K562 (cell line): ENCODE results near the gene UPF1. TPM values are rescaled to one million over a fixed set of nuclear protein-coding genes. Genes with fewer than 3 reads are reported as not detected.

Experiments used
- ATAC-seq: fragments of 200-7000 bp; cut with Tn5 transposase; 3 replicates; pipeline ENCODE4 v1.9.1; 2020; ENCODE audit warnings: moderate library complexity
- BruUV-seq: library from RNA; stranded (reverse); fragments of 400-500 nt; replicated peaks from 2 replicates; lab custom pipeline; 2021; lab: Mats Ljungman, UMichigan
- CTCF ChIA-PET: fragments of 300-600 bp; formaldehyde crosslinking; extraction: SDS; loops from one replicate; lab custom pipeline; 2021; ENCODE audit warnings: low intra/inter-chr PET ratio; lab: Yijun Ruan, JAX
- POLR2A ChIA-PET: fragments of 300-600, 350-650 bp; sonication (Branson Sonifier 250); formaldehyde crosslinking; extraction: SDS; loops from one replicate; lab custom pipeline; 2021; ENCODE audit warnings: antibody characterized with exemption, inconsistent platforms; lab: Yijun Ruan, JAX
- DNase-seq, 4 experiments: peaks; one replicate each; pipeline versions ENCODE4 v3.0.0 to v3.0.0-alpha.2; 2011 to 2018; ENCODE audit warnings: low spot score in 3 of 4, mixed read lengths in 3 of 4; ENCODE audit errors: extremely low read depth in 1 of 4
- FAIRE-seq: peaks from 2 replicates; lab custom pipeline; 2011; peaks lifted over from hg19 to GRCh38; lab: Jason Lieb, UNC
- H2AFZ ChIP-seq: 2 replicates; pipeline ENCODE4 v1.6.0; 2011; ENCODE audit warnings: low read depth, low read length, control low read depth, inconsistent platforms
- H3K27ac ChIP-seq: fragments of 200-600 bp; 3 replicates; pipeline ENCODE4 v1.8.0; 2011; ENCODE audit warnings: low read depth, mild to moderate bottlenecking, control low read depth, inconsistent platforms, low read length, moderate library complexity, mixed read lengths; ENCODE audit errors: extremely low read depth
- H3K27me3 ChIP-seq, 2 experiments: fragments of 300-600 bp in 1 of 2; 2 replicates in 1 of 2; 3 replicates in 1 of 2; pipeline versions ENCODE4 v1.6.0 to v1.8.0; 2011; ENCODE audit warnings: inconsistent platforms in 2 of 2, low read length in 2 of 2, mild to moderate bottlenecking in 1 of 2, mixed read lengths in 1 of 2, moderate library complexity in 1 of 2; ENCODE audit not compliant: control insufficient read depth in 2 of 2, insufficient read depth in 2 of 2
- H3K36me3 ChIP-seq: fragments of 300-600 bp; 3 replicates; pipeline ENCODE4 v1.8.0; 2011; ENCODE audit warnings: mild to moderate bottlenecking, low read length, inconsistent platforms; ENCODE audit not compliant: control insufficient read depth, insufficient read depth
- H3K4me1 ChIP-seq, 2 experiments: fragments of 200-600 bp in 1 of 2; replicated peaks in 1 of 2; 2 replicates in 1 of 2; 3 replicates in 1 of 2; pipeline versions ENCODE4 v1.5.1 to v1.8.0; 2011; ENCODE audit warnings: inconsistent platforms in 2 of 2, low read length in 2 of 2, mild to moderate bottlenecking in 1 of 2, mixed read lengths in 1 of 2, moderate library complexity in 1 of 2; ENCODE audit not compliant: control insufficient read depth in 2 of 2, insufficient read depth in 2 of 2
- H3K4me2 ChIP-seq: 2 replicates; pipeline ENCODE4 v1.6.1; 2011; ENCODE audit warnings: low read length, control low read depth, inconsistent platforms, mixed read lengths; ENCODE audit not compliant: insufficient read depth
- H3K4me3 ChIP-seq: fragments of 200-600 bp; sonication (generic), shearing (Covaris generic); 2 replicates; pipeline ENCODE4 v1.5.1; 2016; ENCODE audit warnings: control low read depth, inconsistent platforms
- H3K79me2 ChIP-seq: fragments of 200-600 bp; 3 replicates; pipeline ENCODE4 v1.8.0; 2011; ENCODE audit warnings: low read length, inconsistent platforms; ENCODE audit not compliant: control insufficient read depth, insufficient read depth
- H3K9ac ChIP-seq, 2 experiments: 2 replicates each; pipeline versions ENCODE4 v1.6.0 to v1.6.1; 2011; ENCODE audit warnings: low read depth in 2 of 2, low read length in 2 of 2, control low read depth in 1 of 2, inconsistent platforms in 1 of 2, mild to moderate bottlenecking in 1 of 2, mixed read lengths in 1 of 2; ENCODE audit not compliant: insufficient read depth in 1 of 2
- H3K9me1 ChIP-seq: one replicate; pipeline ENCODE4 v1.6.0; 2011; ENCODE audit warnings: inconsistent platforms, mild to moderate bottlenecking, low read length, moderate library complexity; ENCODE audit not compliant: control insufficient read depth, insufficient read depth
- H3K9me3 ChIP-seq: replicated peaks from 2 replicates; pipeline ENCODE4 v1.5.1; 2011; ENCODE audit warnings: low read depth, low read length, inconsistent platforms; ENCODE audit not compliant: control insufficient read depth, insufficient read depth
- H4K20me1 ChIP-seq: replicated peaks from 2 replicates; pipeline ENCODE4 v1.6.1; 2011; ENCODE audit warnings: low read length, inconsistent platforms, mixed read lengths; ENCODE audit not compliant: control insufficient read depth, insufficient read depth
- CCNT2 ChIP-seq: IDR thresholded peaks from 2 replicates; pipeline ENCODE4 v1.6.1; 2011; ENCODE audit warnings: borderline replicate concordance, low read depth, mild to moderate bottlenecking, moderate library complexity, mixed read lengths, low read length; ENCODE audit not compliant: insufficient read length; ENCODE audit errors: extremely low read depth
- GABPB1 ChIP-seq: sonication (generic); formaldehyde crosslinking; IDR thresholded peaks from 2 replicates; pipeline ENCODE4 v1.8.0; 2022; ENCODE audit warnings: mild to moderate bottlenecking, missing genetic modification reagents
- GATAD2A ChIP-seq: fragments of 450-650 bp; IDR thresholded peaks from 2 replicates; pipeline ENCODE4 v1.6.1; 2017
- KLF13 ChIP-seq: fragments of 450-650 bp; IDR thresholded peaks from 2 replicates; pipeline ENCODE4 v1.6.1; 2016; ENCODE audit warnings: missing genetic modification characterization, low read depth, mild to moderate bottlenecking, missing compliant biosample characterization, moderate library complexity, borderline replicate concordance
- MTA3 ChIP-seq: fragments of 450-650 bp; formaldehyde crosslinking; IDR thresholded peaks from 2 replicates; pipeline ENCODE4 v1.6.1; 2017; ENCODE audit warnings: mild to moderate bottlenecking, borderline replicate concordance
- MYC ChIP-seq, 2 experiments: fragments of 250-450 bp in 1 of 2; sonication (Bioruptor Pico) in 1 of 2; IDR thresholded peaks; 2 replicates each; pipeline versions ENCODE4 v1.5.1 to v1.6.1; 2012 to 2021; ENCODE audit warnings: low read depth in 2 of 2, borderline replicate concordance in 1 of 2, improper control_type of control experiment in 1 of 2, low read length in 1 of 2, mild to moderate bottlenecking in 1 of 2, moderate library complexity in 1 of 2
- POLR2G ChIP-seq: fragments of 200-400 bp; formaldehyde crosslinking; IDR thresholded peaks from 2 replicates; pipeline ENCODE4 v1.6.1; 2017; ENCODE audit warnings: low read depth, mild to moderate bottlenecking, antibody characterized with exemption, low read length, moderate library complexity
- RBM17 ChIP-seq: fragments of 200-400 bp; formaldehyde crosslinking; IDR thresholded peaks from 2 replicates; pipeline ENCODE4 v1.6.1; 2017; ENCODE audit warnings: low read depth, mild to moderate bottlenecking, low read length, borderline replicate concordance
- TAF1 ChIP-seq: IDR thresholded peaks from 2 replicates; pipeline ENCODE4 v1.6.1; 2011; ENCODE audit warnings: mild to moderate bottlenecking, low read length, moderate library complexity; ENCODE audit not compliant: insufficient read depth, control insufficient read depth, severe bottlenecking; ENCODE audit errors: extremely low read depth
- TAF9B ChIP-seq: fragments of 450-650 bp; IDR thresholded peaks from 2 replicates; pipeline ENCODE4 v1.6.1; 2018; ENCODE audit warnings: mild to moderate bottlenecking; ENCODE audit not compliant: partially characterized antibody
- TEAD4 ChIP-seq, 2 experiments: sonication (generic) in 1 of 2; formaldehyde crosslinking in 1 of 2; IDR thresholded peaks; 2 replicates each; pipeline versions ENCODE4 v1.6.1 to v1.8.0; 2012 to 2022; ENCODE audit warnings: borderline replicate concordance in 1 of 2, inconsistent platforms in 1 of 2, low read length in 1 of 2, mild to moderate bottlenecking in 1 of 2, missing genetic modification reagents in 1 of 2
- ZFP30 ChIP-seq: fragments of 250-450 bp; sonication (Bioruptor Pico); IDR thresholded peaks from 2 replicates; pipeline ENCODE4 v1.8.0; 2022; ENCODE audit warnings: moderate library complexity, mild to moderate bottlenecking, inconsistent platforms, borderline replicate concordance
- WGBS: fragments of 100-300 bp; shearing (Covaris generic); methylation state at CpG from one replicate; pipeline ENCODE4 v1.1.6; 2016; ENCODE audit warnings: low coverage, mixed read lengths; ENCODE audit not compliant: insufficient coverage; ENCODE audit errors: missing lambda C conversion rate; 5-methylcytosine and 5-hydroxymethylcytosine counted together
- in situ Hi-C: fragments of 300-500 bp; cut with MboI; formaldehyde crosslinking; loops from 4 replicates; pipeline ENCODE4 v1.15.0; 2018; ENCODE audit warnings: inconsistent platforms, mixed read lengths
- intact Hi-C: fragments of 100-400 bp; cut with micrococcal nuclease; formaldehyde crosslinking; loops from 2 replicates; pipeline ENCODE4 v1.14.2; 2022
- polyA plus RNA-seq, 8 experiments: library from polyadenylated mRNA; depleted of rRNA in 4 of 8; stranded (reverse) in 5 of 8; unstranded in 3 of 8; fragments of >200 nt; fragmentation: Nextera tagmentation in 2 of 8; fragmentation: Illumina TruSeq in 1 of 8; extraction: Ambion mirVana in 2 of 8; extraction: Trizol in 1 of 8; gene quantifications; 2 replicates each; pipeline versions ENCODE4 v1.2.1 to v1.2.3, GENCODE V29; 2011 to 2014; ENCODE audit warnings: inconsistent platforms in 1 of 8, missing spikeins in 1 of 8
- total RNA-seq, 7 experiments: library from RNA; depleted of rRNA in 6 of 7; stranded (reverse); fragments of >200 nt in 6 of 7; fragmentation: Illumina TruSeq in 2 of 7; extraction: Trizol in 2 of 7; gene quantifications; 2 replicates each; pipeline versions ENCODE4 v1.2.1 to v1.2.3, GENCODE V29; 2011 to 2021; ENCODE audit warnings: low replicate concordance in 1 of 7
- TF ChIP-seq, protein P1 (sequence below): fragments of 250-450 bp; sonication (Bioruptor Pico); IDR thresholded peaks from 2 replicates; pipeline ENCODE4 v1.5.0; 2021; ENCODE audit warnings: mild to moderate bottlenecking, borderline replicate concordance
- TF ChIP-seq, protein P2 (sequence below): fragments of 250-450 bp; sonication (Bioruptor Pico); IDR thresholded peaks from 2 replicates; pipeline ENCODE4 v1.6.1; 2021; ENCODE audit warnings: mild to moderate bottlenecking

Gene UPF1
- total and polyA plus RNA-seq, 9 of the 15 experiments (the other 6 are each of a cell fraction or from before 2014, with no cell fraction given) = 0.34 to 103 (median 27.9) TPM

DNA sequence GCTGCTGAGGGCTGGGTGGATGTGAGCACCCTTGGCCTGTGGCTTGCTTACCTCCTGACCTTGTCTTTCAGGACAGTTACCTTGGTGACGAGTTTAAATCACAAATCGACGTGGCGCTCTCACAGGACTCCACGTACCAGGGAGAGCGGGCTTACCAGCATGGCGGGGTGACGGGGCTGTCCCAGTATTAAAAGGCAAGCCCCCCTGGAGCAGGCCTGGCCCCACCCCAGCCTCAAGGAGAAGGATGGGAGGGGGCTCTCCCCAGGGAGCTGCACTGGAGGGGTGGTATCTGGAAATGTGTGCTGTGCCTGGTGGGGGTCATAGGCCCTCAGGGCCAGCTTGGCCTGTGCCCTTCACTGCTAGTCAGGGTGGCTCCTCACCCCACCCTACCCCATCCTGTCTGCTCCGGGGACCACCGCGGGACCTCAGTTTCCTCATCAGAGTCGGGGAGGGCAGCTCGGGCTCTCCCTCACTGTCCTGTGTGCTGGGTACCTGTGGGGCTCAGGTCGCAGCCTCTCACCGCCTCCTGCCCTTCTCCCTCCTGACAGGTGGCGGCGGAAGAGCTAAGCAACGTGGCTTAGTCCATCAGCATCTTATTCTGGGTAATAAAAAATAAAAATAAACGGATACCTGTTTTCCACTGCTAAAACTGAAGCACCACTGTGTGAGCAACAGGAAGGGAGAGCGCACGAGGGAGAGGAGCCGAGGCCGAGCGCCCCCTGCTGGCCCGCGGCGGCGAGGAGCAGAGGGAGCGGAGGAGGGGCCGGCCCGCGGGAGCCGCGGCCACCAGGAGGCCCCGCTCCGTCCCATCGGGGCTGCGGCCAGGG lies 34.4 kb downstream of the UPF1 start:
- no peaks in the 10 kb centered on the region for H3K9me3 ChIP-seq
- peaks cover 0 to 49% of the 10 kb centered on the region in 2 experiments; a peak in 4 of 5 replicates for H3K4me1 ChIP-seq
- H3K79me2 ChIP-seq = no peaks in the 10 kb centered on the region
- no peak overlapping the region for H3K4me2 ChIP-seq
- 0 out of 2 replicates have a peak overlapping the region, but pooled peaks have one; percentile 45 for H2AFZ ChIP-seq
- DNase-seq (peak; percentile 80 to 91 (median 90)), ATAC-seq (peak; percentile 99), FAIRE-seq (peak; percentile 82)
- peaks cover 71% of the 10 kb centered on the region; the same call in 2 of the 3 replicates for H3K36me3 ChIP-seq
- no TSS peak for BruUV-seq
- no peaks in the 10 kb centered on the region for H4K20me1 ChIP-seq
- H3K4me3 ChIP-seq = no peak overlapping the region
- peak overlapping the region; percentile 58; the same call in 1 of the 3 replicates for H3K27ac ChIP-seq
- H3K9me1 ChIP-seq = peaks cover 3% of the 10 kb centered on the region
- H3K27me3 ChIP-seq = no peaks in the 10 kb centered on the region
- POLR2A ChIA-PET = no interaction called here
- intact Hi-C loops = loop anchor here (5.0 kb wide), 1 partner anchor 94 kb away; no protein-coding TSS in a partner anchor
- CTCF ChIA-PET = interaction anchor here (0.6 to 1.8 kb wide), 6 partner anchors 19 to 687 kb away, joined by 3 to 7 read pairs (median 3); no protein-coding TSS in a partner anchor
- in situ Hi-C loops = no loop called here
- WGBS = 41% methylated on average over 35 of the region's 38 CpGs
- peak overlapping the region in 1 of 2 experiments; percentile 78; a peak in 2 of 4 replicates for H3K9ac ChIP-seq
- TF ChIP-seq TAF1 = peak; percentile 36
- TF ChIP-seq MTA3 = 0 out of 2 replicates have a peak, but pooled peaks have one; percentile 36
- peak; percentile 59 for TF ChIP-seq GABPB1 (CRISPR knock-in tag)
- TF ChIP-seq, protein P1, sequence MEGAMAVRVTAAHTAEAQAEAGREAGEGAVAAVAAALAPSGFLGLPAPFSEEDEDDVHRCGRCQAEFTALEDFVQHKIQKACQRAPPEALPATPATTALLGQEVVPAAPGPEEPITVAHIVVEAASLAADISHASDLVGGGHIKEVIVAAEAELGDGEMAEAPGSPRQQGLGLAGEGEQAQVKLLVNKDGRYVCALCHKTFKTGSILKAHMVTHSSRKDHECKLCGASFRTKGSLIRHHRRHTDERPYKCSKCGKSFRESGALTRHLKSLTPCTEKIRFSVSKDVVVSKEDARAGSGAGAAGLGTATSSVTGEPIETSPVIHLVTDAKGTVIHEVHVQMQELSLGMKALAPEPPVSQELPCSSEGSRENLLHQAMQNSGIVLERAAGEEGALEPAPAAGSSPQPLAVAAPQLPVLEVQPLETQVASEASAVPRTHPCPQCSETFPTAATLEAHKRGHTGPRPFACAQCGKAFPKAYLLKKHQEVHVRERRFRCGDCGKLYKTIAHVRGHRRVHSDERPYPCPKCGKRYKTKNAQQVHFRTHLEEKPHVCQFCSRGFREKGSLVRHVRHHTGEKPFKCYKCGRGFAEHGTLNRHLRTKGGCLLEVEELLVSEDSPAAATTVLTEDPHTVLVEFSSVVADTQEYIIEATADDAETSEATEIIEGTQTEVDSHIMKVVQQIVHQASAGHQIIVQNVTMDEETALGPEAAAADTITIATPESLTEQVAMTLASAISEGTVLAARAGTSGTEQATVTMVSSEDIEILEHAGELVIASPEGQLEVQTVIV (CRISPR knock-in tag) = no peak
- no peak for TF ChIP-seq RBM17
- TF ChIP-seq CCNT2 = peak; percentile 60
- no peak for TF ChIP-seq ZFP30 (CRISPR knock-in tag)
- TF ChIP-seq, protein P2, sequence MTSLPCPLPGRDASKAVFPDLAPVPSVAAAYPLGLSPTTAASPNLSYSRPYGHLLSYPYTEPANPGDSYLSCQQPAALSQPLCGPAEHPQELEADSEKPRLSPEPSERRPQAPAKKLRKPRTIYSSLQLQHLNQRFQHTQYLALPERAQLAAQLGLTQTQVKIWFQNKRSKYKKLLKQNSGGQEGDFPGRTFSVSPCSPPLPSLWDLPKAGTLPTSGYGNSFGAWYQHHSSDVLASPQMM = no peak
- peak; percentile 76 for TF ChIP-seq GATAD2A
- TF ChIP-seq TEAD4 (IDR thresholded peaks at IDR 0.05; ENCODE audit: low read length) = peak; percentile 19; the same call in 1 of the 2 replicates
- no peak for TF ChIP-seq TEAD4 (CRISPR knock-in tag; IDR thresholded peaks at IDR 0.05; ENCODE audit: borderline replicate concordance)
- peak; percentile 94 for TF ChIP-seq MYC (IDR thresholded peaks at IDR 0.05; ENCODE audit: low read depth, low read length)
- TF ChIP-seq MYC (CRISPR knock-in tag; IDR thresholded peaks at IDR 0.05; ENCODE audit: borderline replicate concordance, low read depth) = no peak
- TF ChIP-seq KLF13 = no peak
- TF ChIP-seq TAF9B = no peak
- 0 out of 2 replicates have a peak, but pooled peaks have one; percentile 50 for TF ChIP-seq POLR2G
